ENCODE measurements around the gene ZNF584.
"Not testable (repeated sequence)": the region's sequence is repeated elsewhere in the genome, so short reads cannot be mapped to it uniquely, and the experiment has no call there.

The ZNF584 gene

GRCh38 chr19:58407658-58408151 lies 744 bp upstream of the ZNF584 start:
- no peak for DNase-seq

- DNase-seq = no peak
These were observed 751 bp downstream of the ZNF584 start for GRCh38 chr19:58409010-58409790.

GRCh38 chr19:58416604-58417003 lies 8.2 kb downstream of the ZNF584 start:
- no peak for DNase-seq

- DNase-seq = no peak
These were observed 8.6 kb downstream of the ZNF584 start for GRCh38 chr19:58417071-58417470.

- DNase-seq = no peak
These were observed 20.2 kb downstream of the ZNF584 start for GRCh38 chr19:58428617-58429016.

- DNase-seq = no peak
These were observed 21.3 kb downstream of the ZNF584 start for GRCh38 chr19:58429745-58430144.

GRCh38 chr19:58434217-58434616 lies 25.8 kb downstream of the ZNF584 start:
- DNase-seq = no peak

GRCh38 chr19:58439576-58440554 lies 31.4 kb downstream of the ZNF584 start, which contains the start of gene ZNF132:
ZNF132 (minus strand) TSS chr19:58440153; CDS start chr19:58439821, 332 bp downstream.
- DNase-seq = peak; percentile 100

- DNase-seq = no peak
These were observed 32.1 kb downstream of the ZNF584 start for GRCh38 chr19:58440556-58440955.

- DNase-seq = not testable (repeated sequence)
These were observed 34.5 kb downstream of the ZNF584 start for GRCh38 chr19:58442986-58443385.

- DNase-seq = not testable (repeated sequence)
These were observed 40.4 kb downstream of the ZNF584 start for GRCh38 chr19:58448860-58449259.

GRCh38 chr19:58449980-58450379 lies 41.5 kb downstream of the ZNF584 start:
- not testable (repeated sequence) for DNase-seq

GRCh38 chr19:58450856-58451357 lies 42.5 kb downstream of the ZNF584 start:
- no peak for DNase-seq

- DNase-seq = peak; percentile 94
These were observed 43.1 kb downstream of the ZNF584 start, which contains the start of gene ZNF324B for GRCh38 chr19:58451358-58452101. ZNF324B (plus strand) TSS chr19:58451622; CDS start chr19:58453702, 2,080 bp downstream.

- DNase-seq = no peak
These were observed 45.3 kb downstream of the ZNF584 start for GRCh38 chr19:58453743-58454142.

- no peak for DNase-seq
These were observed 46.9 kb downstream of the ZNF584 start for GRCh38 chr19:58455306-58455705.

GRCh38 chr19:58456111-58456510 lies 47.7 kb downstream of the ZNF584 start:
- no peak for DNase-seq

GRCh38 chr19:58460039-58460438 lies 51.6 kb downstream of the ZNF584 start:
- DNase-seq = no peak

- DNase-seq = no peak
These were observed 57.8 kb downstream of the ZNF584 start for GRCh38 chr19:58466089-58466759.

GRCh38 chr19:58466760-58467589 lies 58.5 kb downstream of the ZNF584 start, which contains the start of gene ZNF324:
ZNF324 (plus strand) TSS chr19:58467080; CDS start chr19:58469186, 2,106 bp downstream.
- DNase-seq = peak; percentile 93

Measured in fibroblast of upper back skin (primary cell).